HCT116 (cell line): ENCODE measurements around the gene YTHDF1. TPM values are rescaled to one million over a fixed set of nuclear protein-coding genes. Genes with fewer than 3 reads are reported as not detected.

ENCODE experiments used
- ATAC-seq: fragments of 200-7000 bp; cut with Tn5 transposase; 2 replicates; pipeline ENCODE4 v1.9.1; 2020; ENCODE audit warnings: mild to moderate bottlenecking, moderate library complexity
- BruUV-seq: library from RNA; stranded (reverse); fragments of 400-500 nt; replicated peaks from 2 replicates; lab custom pipeline; 2021; lab: Mats Ljungman, UMichigan
- CTCF ChIA-PET: fragments of 300-600 bp; sonication (Branson Sonifier 250); formaldehyde crosslinking; loops from one replicate; lab custom pipeline; 2021; ENCODE audit warnings: antibody characterized with exemption; lab: Charles Lee
- POLR2A ChIA-PET: fragments of 300-600, 350-600 bp; sonication (Branson Sonifier 250); formaldehyde crosslinking; loops from one replicate; lab custom pipeline; 2021; ENCODE audit warnings: antibody characterized with exemption; lab: Charles Lee
- RAD21 ChIA-PET, 2 experiments: fragments of 300-600 bp; sonication (Branson Sonifier 250); formaldehyde crosslinking; loops; one replicate each; lab custom pipeline; 2023; ENCODE audit warnings: low total read pairs in 2 of 2; ENCODE audit not compliant: uncharacterized antibody in 2 of 2, unreplicated experiment in 2 of 2, low non-redundant PET in 1 of 2; lab: Charles Lee
- DNase-seq: peaks from one replicate; pipeline ENCODE4 v3.0.0-alpha.2; 2010; ENCODE audit warnings: low read depth, low spot score
- H2AFZ ChIP-seq: fragments of 200-600 bp; shearing (Covaris generic), sonication (generic); 2 replicates; pipeline ENCODE4 v1.6.1; 2017; ENCODE audit warnings: low read depth, mixed run types, mixed read lengths, antibody characterized with exemption, low read length; ENCODE audit not compliant: poor library complexity, severe bottlenecking
- H3K27ac ChIP-seq: 2 replicates; pipeline ENCODE4 v1.5.1; 2012; ENCODE audit warnings: low read depth, low read length
- H3K27me3 ChIP-seq: fragments of 200-600 bp; sonication (generic); 2 replicates; pipeline ENCODE4 v1.6.1; 2016; ENCODE audit warnings: mixed run types, low read length, mixed read lengths; ENCODE audit not compliant: insufficient read depth
- H3K36me3 ChIP-seq, 2 experiments: fragments of 200-500 bp in 1 of 2; fragments of 200-600 bp in 1 of 2; sonication (Bioruptor generic) in 1 of 2; sonication (generic) in 1 of 2; 2 replicates each; pipeline versions ENCODE4 v1.5.1 to v1.6.1; 2014 to 2016; ENCODE audit warnings: low read length in 2 of 2, inconsistent platforms in 1 of 2, mixed read lengths in 1 of 2, mixed run types in 1 of 2; ENCODE audit not compliant: insufficient read depth in 2 of 2, control insufficient read depth in 1 of 2
- H3K4me1 ChIP-seq, 2 experiments: fragments of 200-600 bp in 1 of 2; sonication (generic) in 1 of 2; 2 replicates each; pipeline versions ENCODE4 v1.5.1 to v1.6.1; 2012 to 2017; ENCODE audit warnings: low read length in 2 of 2, inconsistent platforms in 1 of 2, mild to moderate bottlenecking in 1 of 2, mixed read lengths in 1 of 2, mixed run types in 1 of 2, moderate library complexity in 1 of 2; ENCODE audit not compliant: insufficient read depth in 2 of 2, control insufficient read depth in 1 of 2
- H3K4me2 ChIP-seq: fragments of 200-600 bp; sonication (generic); 2 replicates; pipeline ENCODE4 v1.6.1; 2017; ENCODE audit warnings: mixed run types, low read length, mixed read lengths
- H3K4me3 ChIP-seq, 2 experiments: fragments of 200-600 bp in 1 of 2; sonication (generic) in 1 of 2; replicated peaks in 1 of 2; 2 replicates each; pipeline ENCODE4 v1.5.1; 2011 to 2016; ENCODE audit warnings: low read length in 2 of 2, control low read depth in 1 of 2, low read depth in 1 of 2, mild to moderate bottlenecking in 1 of 2, mixed read lengths in 1 of 2, mixed run types in 1 of 2
- H3K79me2 ChIP-seq: fragments of 200-600 bp; sonication (generic); 2 replicates; pipeline ENCODE4 v1.6.1; 2017; ENCODE audit warnings: mild to moderate bottlenecking, mixed run types, low read length, moderate library complexity, mixed read lengths; ENCODE audit not compliant: insufficient read depth
- H3K9ac ChIP-seq: fragments of 200-600 bp; sonication (generic); 2 replicates; pipeline ENCODE4 v1.6.1; 2016; ENCODE audit warnings: low read length, mixed read lengths
- H3K9me2 ChIP-seq: fragments of 200-600 bp; sonication (generic), shearing (Covaris generic); 2 replicates; pipeline ENCODE4 v1.6.1; 2017; ENCODE audit warnings: mixed run types, mild to moderate bottlenecking, moderate library complexity; ENCODE audit not compliant: insufficient read depth
- H3K9me3 ChIP-seq, 2 experiments: fragments of 200-500 bp in 1 of 2; fragments of 200-600 bp in 1 of 2; sonication (Bioruptor generic) in 1 of 2; sonication (generic) in 1 of 2; 2 replicates each; pipeline ENCODE4 v1.6.1; 2014 to 2017; ENCODE audit warnings: low read length in 2 of 2, mixed read lengths in 2 of 2, inconsistent platforms in 1 of 2, low read depth in 1 of 2, mild to moderate bottlenecking in 1 of 2, mixed run types in 1 of 2, moderate library complexity in 1 of 2; ENCODE audit not compliant: control insufficient read depth in 1 of 2, insufficient read depth in 1 of 2
- H4K20me1 ChIP-seq: fragments of 200-600 bp; sonication (generic), shearing (Covaris generic); 2 replicates; pipeline ENCODE4 v1.6.1; 2017; ENCODE audit warnings: mixed run types, mild to moderate bottlenecking, moderate library complexity; ENCODE audit not compliant: insufficient read depth
- CBX3 ChIP-seq: IDR thresholded peaks from 2 replicates; pipeline ENCODE4 v1.6.1; 2012; ENCODE audit warnings: low read depth
- ELF1 ChIP-seq: IDR thresholded peaks from 2 replicates; pipeline ENCODE4 v1.6.1; 2012; ENCODE audit warnings: low read depth, borderline replicate concordance
- EZH2 ChIP-seq: fragments of 200-600 bp; sonication (generic); IDR thresholded peaks from 2 replicates; pipeline ENCODE4 v1.6.1; 2017; ENCODE audit warnings: antibody characterized with exemption, mixed run types
- EZH2phosphoT487 ChIP-seq: fragments of 200-600 bp; IDR thresholded peaks from 2 replicates; pipeline ENCODE4 v1.6.1; 2018; ENCODE audit warnings: antibody characterized with exemption, borderline replicate concordance
- FOSL1 ChIP-seq: IDR thresholded peaks from 2 replicates; pipeline ENCODE4 v1.6.1; 2012; ENCODE audit warnings: low read depth
- JUND ChIP-seq: IDR thresholded peaks from 2 replicates; pipeline ENCODE4 v1.6.1; 2012
- RAD21 ChIP-seq: IDR thresholded peaks from 2 replicates; pipeline ENCODE4 v1.6.1; 2012; ENCODE audit warnings: low read depth, mild to moderate bottlenecking
- REST ChIP-seq: IDR thresholded peaks from 2 replicates; pipeline ENCODE4 v1.6.1; 2012; ENCODE audit warnings: low read depth
- SP1 ChIP-seq: IDR thresholded peaks from 2 replicates; pipeline ENCODE4 v1.6.1; 2012; ENCODE audit warnings: low read depth
- SRF ChIP-seq: IDR thresholded peaks from 2 replicates; pipeline ENCODE4 v1.6.1; 2012; ENCODE audit warnings: low read depth
- ZBTB33 ChIP-seq: IDR thresholded peaks from 2 replicates; pipeline ENCODE4 v1.6.1; 2011; ENCODE audit warnings: mild to moderate bottlenecking, low read length, moderate library complexity; ENCODE audit not compliant: insufficient replicate concordance; ENCODE audit errors: extremely low read depth
- ZFX ChIP-seq: fragments of 450-650 bp; IDR thresholded peaks from 2 replicates; pipeline ENCODE4 v1.6.1; 2017
- intact Hi-C: fragments of 100-400 bp; cut with micrococcal nuclease; formaldehyde crosslinking; loops from 2 replicates; pipeline ENCODE4 v1.10.0; 2022
- total RNA-seq: library from RNA; stranded (reverse); gene quantifications from one replicate; pipeline ENCODE4 v1.2.1, GENCODE V29; 2021; ENCODE audit not compliant: unreplicated experiment

YTHDF1 gene
- total RNA-seq, 1 experiment from 2014 or later = 42.8 TPM

GRCh38 chr20:63167026-63167917 lies 48.7 kb downstream of the YTHDF1 start (continued):
- no peak for TF ChIP-seq REST

GRCh38 chr20:63166193-63167020 lies 49.5 kb downstream of the YTHDF1 start:
- H3K9ac ChIP-seq = no peak overlapping the region
- no peak overlapping the region for H3K4me3 ChIP-seq
- no peaks in the 10 kb centered on the region for H3K79me2 ChIP-seq
- H4K20me1 ChIP-seq = no peaks in the 10 kb centered on the region
- no peak overlapping the region for H2AFZ ChIP-seq
- H3K9me2 ChIP-seq = no peaks in the 10 kb centered on the region
- ChIA-PET CTCF (no interaction called here), POLR2A (no interaction called here), RAD21 (no interaction called here)
- intact Hi-C loops = no loop called here
- BruUV-seq = no TSS peak
- no peak overlapping the region for H3K27ac ChIP-seq
- H3K36me3 ChIP-seq = no peaks in the 10 kb centered on the region
- peaks cover 0 to 5% of the 10 kb centered on the region in 2 experiments; a peak in 2 of 4 replicates for H3K4me1 ChIP-seq
- H3K9me3 ChIP-seq = no peaks in the 10 kb centered on the region
- peaks cover 14% of the 10 kb centered on the region; the same call in 1 of the 2 replicates for H3K27me3 ChIP-seq
- ATAC-seq = no peak
- no peak for DNase-seq
- H3K4me2 ChIP-seq = no peak overlapping the region
- no peak for TF ChIP-seq SRF
- TF ChIP-seq EZH2phosphoT487 = no peak
- TF ChIP-seq ZBTB33 = no peak
- TF ChIP-seq RAD21 = no peak
- TF ChIP-seq EZH2 = no peak
- no peak for TF ChIP-seq ZFX
- TF ChIP-seq JUND = no peak
- TF ChIP-seq FOSL1 = no peak
- TF ChIP-seq SP1 = no peak
- no peak for TF ChIP-seq CBX3
- no peak for TF ChIP-seq REST
- TF ChIP-seq ELF1 = no peak
